Osteocyte (in vitro differentiated cells): ENCODE data around the gene NQO2. TPM values are rescaled to one million over a fixed set of nuclear protein-coding genes. Genes with fewer than 3 reads are reported as not detected.
"Not testable (repeated sequence)": the region's sequence is repeated elsewhere in the genome, so short reads cannot be mapped to it uniquely, and the experiment has no call there.

Source experiments
- DNase-seq: peaks from one replicate; pipeline ENCODE4 v3.0.0; 2021; ENCODE audit warnings: mixed read lengths; ENCODE audit not compliant: unreplicated experiment; ENCODE audit errors: extremely low spot score
- H3K27ac Mint-ChIP-seq: one replicate; pipeline ENCODE4 v1.8.0; 2021; ENCODE audit warnings: mild to moderate bottlenecking, mixed read lengths; ENCODE audit not compliant: unreplicated experiment
- H3K27me3 Mint-ChIP-seq: one replicate; pipeline ENCODE4 v1.8.0; 2021; ENCODE audit warnings: mixed read lengths; ENCODE audit not compliant: unreplicated experiment
- H3K36me3 Mint-ChIP-seq: one replicate; pipeline ENCODE4 v1.8.0; 2021; ENCODE audit warnings: mixed read lengths; ENCODE audit not compliant: unreplicated experiment
- H3K4me1 Mint-ChIP-seq: one replicate; pipeline ENCODE4 v1.8.0; 2021; ENCODE audit warnings: mixed read lengths; ENCODE audit not compliant: unreplicated experiment
- H3K4me3 Mint-ChIP-seq: one replicate; pipeline ENCODE4 v1.8.0; 2021; ENCODE audit warnings: mild to moderate bottlenecking, moderate library complexity, mixed read lengths; ENCODE audit not compliant: unreplicated experiment
- H3K9me3 Mint-ChIP-seq: one replicate; pipeline ENCODE4 v1.8.0; 2021; ENCODE audit warnings: mixed read lengths; ENCODE audit not compliant: unreplicated experiment
- total RNA-seq: library from RNA; stranded (reverse); gene quantifications from 2 replicates; pipeline ENCODE4 v1.2.1, GENCODE V29; 2021
- TF ChIP-seq, protein P1 (sequence below): fragments of 200-600 bp; sonication (generic); IDR thresholded peaks from 2 replicates; pipeline ENCODE4 v1.5.0; 2021; ENCODE audit warnings: antibody characterized with exemption, mild to moderate bottlenecking, moderate library complexity

Gene NQO2
- total RNA-seq, 1 donor from 2014 or later = 40.1 TPM

DNA sequence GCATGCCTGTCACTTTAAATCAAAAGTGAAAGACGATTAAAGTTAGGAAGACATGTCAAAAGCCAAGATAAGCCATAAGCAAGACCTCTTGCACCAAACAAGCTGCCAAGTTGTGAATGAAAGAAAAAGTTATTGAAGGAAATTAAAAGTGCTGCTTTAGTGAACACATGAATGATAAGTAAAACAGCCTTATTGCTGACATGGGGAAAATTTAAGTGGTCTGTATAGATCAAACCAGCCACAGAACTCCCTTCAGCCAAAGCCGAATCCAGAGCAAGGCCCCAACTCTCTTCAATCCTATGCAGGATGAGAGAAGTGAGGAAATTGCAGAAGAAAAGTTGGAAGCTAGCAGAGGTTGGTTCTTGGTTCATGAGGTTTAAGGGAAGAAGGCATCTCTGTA, 59.3 kb downstream of the NQO2 start:
- H3K9me3 Mint-ChIP-seq = no peaks in the 10 kb centered on the region

DNA sequence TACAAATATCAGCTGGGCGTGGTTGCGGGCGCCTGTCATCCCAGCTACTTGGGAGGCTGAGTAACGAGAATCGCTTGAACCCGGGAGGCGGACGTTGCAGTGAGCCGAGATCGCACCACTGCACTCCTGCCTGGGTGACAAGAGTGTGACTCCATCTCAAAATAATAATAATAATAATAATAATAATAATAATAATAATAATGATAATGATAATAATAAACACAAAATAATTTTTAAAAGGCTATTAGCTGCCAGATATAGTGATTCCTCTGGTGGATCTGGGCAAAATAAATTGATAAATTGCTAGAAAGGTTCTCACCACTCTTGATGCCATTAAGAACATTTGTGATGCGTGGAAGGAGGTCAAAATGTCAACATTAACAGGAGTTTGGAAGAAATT, 60.4 kb downstream of the NQO2 start:
- H3K4me1 Mint-ChIP-seq, H3K27me3 Mint-ChIP-seq, H3K27ac Mint-ChIP-seq, DNase-seq, H3K9me3 Mint-ChIP-seq, H3K36me3 Mint-ChIP-seq, H3K4me3 Mint-ChIP-seq: not testable (repeated sequence)

More for the DNA sequence above, 59.3 kb downstream of the NQO2 start:
- Mint-ChIP-seq H3K36me3 (no peaks in the 10 kb centered on the region), H3K4me3 (no peak overlapping the region), H3K27me3 (peaks cover 7% of the 10 kb centered on the region), H3K4me1 (peaks cover 7% of the 10 kb centered on the region), H3K27ac (no peak overlapping the region)
- no peak for DNase-seq
- TF ChIP-seq, protein P1, sequence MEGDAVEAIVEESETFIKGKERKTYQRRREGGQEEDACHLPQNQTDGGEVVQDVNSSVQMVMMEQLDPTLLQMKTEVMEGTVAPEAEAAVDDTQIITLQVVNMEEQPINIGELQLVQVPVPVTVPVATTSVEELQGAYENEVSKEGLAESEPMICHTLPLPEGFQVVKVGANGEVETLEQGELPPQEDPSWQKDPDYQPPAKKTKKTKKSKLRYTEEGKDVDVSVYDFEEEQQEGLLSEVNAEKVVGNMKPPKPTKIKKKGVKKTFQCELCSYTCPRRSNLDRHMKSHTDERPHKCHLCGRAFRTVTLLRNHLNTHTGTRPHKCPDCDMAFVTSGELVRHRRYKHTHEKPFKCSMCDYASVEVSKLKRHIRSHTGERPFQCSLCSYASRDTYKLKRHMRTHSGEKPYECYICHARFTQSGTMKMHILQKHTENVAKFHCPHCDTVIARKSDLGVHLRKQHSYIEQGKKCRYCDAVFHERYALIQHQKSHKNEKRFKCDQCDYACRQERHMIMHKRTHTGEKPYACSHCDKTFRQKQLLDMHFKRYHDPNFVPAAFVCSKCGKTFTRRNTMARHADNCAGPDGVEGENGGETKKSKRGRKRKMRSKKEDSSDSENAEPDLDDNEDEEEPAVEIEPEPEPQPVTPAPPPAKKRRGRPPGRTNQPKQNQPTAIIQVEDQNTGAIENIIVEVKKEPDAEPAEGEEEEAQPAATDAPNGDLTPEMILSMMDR = no peak

DNA sequence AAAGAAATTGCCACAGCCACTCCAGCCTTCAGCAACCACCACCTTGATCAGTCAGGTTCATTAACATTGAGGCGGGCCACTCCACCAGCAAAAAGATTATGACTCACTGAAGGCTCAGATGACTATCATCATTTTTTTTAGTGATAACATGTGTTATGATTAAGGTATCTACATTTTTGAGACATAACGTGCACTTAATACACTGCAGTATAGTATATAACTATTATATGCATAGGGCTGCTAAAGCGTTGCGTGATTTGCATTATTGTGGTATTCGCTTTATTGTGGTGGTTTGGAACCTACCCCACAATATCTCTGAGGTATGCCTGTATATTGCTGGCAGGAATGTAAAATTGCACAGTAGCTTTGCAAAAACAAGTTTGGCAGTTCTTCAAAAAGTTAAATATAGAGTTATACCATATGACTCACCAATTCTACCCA, 61.8 kb downstream of the NQO2 start:
- H3K4me1 Mint-ChIP-seq = peaks cover 15% of the 10 kb centered on the region
- H3K36me3 Mint-ChIP-seq = no peaks in the 10 kb centered on the region
- H3K4me3 Mint-ChIP-seq = no peak overlapping the region
- no peaks in the 10 kb centered on the region for H3K9me3 Mint-ChIP-seq
- H3K27ac Mint-ChIP-seq = no peak overlapping the region
- DNase-seq = no peak
- peaks cover 7% of the 10 kb centered on the region for H3K27me3 Mint-ChIP-seq
- TF ChIP-seq, protein P1 = peak; percentile 17

DNA sequence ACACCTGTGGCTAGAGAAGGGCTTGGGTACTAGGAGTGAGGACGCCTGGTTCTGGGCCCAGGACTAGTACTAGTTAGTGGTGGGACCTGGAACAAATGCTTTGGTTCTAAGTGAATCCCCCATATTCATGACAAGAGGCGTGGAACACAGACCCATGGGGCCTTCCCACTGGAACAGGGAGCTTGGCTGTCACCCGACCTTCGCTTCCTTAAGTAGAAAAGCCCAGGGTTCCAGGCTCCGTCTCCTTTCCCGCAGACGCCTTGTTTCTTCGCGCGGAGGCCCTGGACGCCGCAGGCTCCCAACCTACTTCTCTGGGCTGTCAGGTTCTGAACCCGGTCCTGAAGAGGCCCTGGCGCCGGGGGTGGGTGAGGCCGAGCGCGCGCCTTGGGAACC, 63.6 kb downstream of the NQO2 start:
- Mint-ChIP-seq H3K4me1 (peaks cover 30% of the 10 kb centered on the region), H3K4me3 (peak overlapping the region; percentile 89), H3K27ac (peak overlapping the region; percentile 86)
- DNase-seq, H3K36me3 Mint-ChIP-seq, H3K9me3 Mint-ChIP-seq, H3K27me3 Mint-ChIP-seq: not testable (repeated sequence)

DNA sequence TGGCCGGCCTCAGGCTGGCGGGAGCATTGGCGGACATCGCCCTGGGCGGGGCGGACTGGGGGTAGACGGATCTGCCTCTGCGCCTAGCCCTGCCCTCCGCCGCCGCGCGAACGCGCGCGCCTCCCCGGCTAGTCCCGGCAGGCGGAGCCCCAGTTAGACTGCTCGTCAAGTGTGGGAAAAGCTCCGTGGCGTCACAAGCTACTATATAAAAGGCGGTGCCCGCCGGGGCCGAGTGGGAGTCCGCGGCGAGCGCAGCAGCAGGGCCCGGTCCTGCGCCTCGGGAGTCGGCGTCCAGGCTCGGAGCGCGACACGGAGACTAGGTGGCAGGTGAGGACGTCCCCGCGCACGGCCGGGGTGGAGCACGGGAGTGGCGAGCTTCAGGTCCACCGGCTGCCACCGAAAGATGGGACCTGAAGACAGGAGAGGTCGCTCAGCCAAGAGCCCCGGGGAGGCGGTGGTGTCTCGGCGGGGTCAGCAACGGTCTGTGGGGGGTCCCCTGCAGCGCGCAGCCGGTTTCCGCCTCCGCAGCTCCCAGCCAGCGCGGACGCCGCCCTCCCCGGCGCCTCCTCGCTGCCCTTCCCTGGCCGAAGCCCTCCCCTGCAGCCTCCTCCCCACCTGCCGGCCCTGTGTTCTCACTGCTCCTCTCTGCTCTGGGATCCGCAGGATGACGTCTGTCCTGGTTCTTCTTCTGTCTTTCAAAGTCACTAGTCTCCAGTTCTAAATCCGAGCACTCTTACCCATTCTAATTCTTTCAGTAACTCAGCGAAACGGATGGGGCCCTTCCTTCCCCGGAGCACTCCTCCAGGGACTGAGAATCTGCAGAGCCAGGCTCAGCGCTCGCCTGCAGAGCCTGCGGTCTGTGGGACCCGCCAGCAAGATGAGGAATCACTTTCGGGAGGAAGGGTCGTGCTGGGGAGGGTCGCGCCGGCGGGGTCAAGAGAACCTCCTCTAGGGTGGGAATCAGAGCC, 64.3 kb downstream of the NQO2 start:
- peak overlapping the region; percentile 86 for H3K27ac Mint-ChIP-seq

More for the DNA sequence above, 64.3 kb downstream of the NQO2 start:
- TF ChIP-seq, protein P1 = peak; percentile 23
- peak; percentile 98 for DNase-seq
- Mint-ChIP-seq H3K9me3 (no peaks in the 10 kb centered on the region), H3K4me3 (peak overlapping the region; percentile 89), H3K27me3 (no peaks in the 10 kb centered on the region), H3K4me1 (peaks cover 30% of the 10 kb centered on the region), H3K36me3 (no peaks in the 10 kb centered on the region)
